NCI-H82 treated with DMSO at 0.1 percent for 48 hours (cell line): Measurements from ENCODE around the gene FBXW12.

ENCODE experiments used
- DNase-seq: peaks from one replicate; lab custom pipeline; 2025; ENCODE audit not compliant: unreplicated experiment; lab: John Stamatoyannopoulos, UW

The FBXW12 gene

DNA sequence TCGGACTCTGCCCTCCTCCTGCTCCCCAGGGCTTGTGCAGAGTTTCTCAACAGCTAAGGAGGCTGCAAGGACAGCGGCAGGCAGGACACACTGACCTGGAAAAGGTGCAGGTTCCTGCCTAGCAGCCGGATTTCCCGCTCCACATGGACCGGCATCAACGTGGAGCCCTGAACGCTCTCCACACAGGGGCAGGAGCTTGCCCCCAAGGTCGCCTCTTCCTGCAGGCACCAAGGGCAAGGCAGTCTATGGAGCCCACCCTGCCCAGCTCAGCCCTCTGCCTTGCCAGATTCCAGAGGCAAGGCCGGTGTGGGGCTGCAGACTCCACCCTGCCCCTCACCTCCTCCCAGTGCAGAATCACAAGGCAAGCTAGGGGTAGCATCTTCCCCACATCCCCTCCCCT lies 47.1 kb downstream of the FBXW12 start:
- no peak for DNase-seq

DNA sequence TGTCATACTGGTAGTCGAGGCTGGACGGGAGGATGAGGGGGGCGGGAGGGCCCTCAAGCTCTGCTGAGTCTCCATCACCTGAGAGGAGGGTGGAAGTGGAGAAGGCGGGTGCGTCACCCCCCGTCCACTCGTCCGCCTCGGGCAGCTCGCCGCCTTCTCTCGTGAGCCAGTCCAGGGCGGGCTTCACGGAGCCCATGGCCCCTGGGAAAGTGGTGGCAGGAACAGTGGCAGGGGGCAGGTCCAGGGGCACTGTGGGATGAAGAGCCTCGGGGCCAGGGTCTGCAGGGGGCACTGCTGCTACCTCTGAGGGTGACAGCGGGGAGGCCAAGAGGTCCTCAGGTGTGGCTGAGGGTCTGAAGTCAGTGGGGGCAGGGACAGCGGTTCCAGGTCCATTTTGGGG lies 47.6 kb downstream of the FBXW12 start:
- no peak for DNase-seq

DNA sequence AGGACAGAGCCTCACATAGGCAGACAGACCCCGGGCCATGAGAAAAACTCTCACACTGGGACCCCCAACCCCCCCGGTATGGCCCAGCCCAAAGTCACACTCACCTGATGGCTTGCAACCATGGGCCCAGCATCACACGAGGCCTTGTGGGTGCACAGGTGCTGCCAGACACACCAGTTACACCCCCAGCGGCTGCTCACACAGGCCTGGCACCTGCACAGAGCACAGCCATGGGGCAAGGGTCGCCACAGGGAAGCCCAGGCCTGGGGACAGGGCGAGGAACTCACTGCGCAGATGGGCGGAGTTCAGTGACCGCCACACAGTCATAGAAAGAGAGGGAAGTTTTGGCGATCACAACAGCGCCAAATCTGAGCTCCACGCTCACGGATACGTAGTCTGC lies 48.5 kb downstream of the FBXW12 start:
- DNase-seq: no peak

DNA sequence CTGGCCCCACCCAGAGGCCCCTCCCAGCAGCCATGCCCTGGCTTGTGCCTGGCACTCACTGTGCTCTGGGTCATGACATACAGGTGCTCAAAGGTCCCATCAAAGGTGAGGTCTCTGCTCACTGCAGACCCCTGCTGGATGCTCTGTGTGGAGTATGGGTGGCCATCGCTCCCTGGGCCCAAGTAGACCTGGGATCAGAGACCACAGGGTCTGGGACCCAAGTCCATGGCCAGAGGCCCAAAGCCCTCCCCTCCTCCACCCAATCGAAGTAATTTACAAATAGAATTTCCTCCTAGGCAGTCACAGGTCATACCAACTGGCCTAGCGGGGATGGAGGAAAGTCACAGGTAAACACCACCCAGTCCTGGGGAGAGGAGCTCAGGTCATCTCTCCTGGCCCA lies 50.3 kb downstream of the FBXW12 start:
- DNase-seq: no peak

DNA sequence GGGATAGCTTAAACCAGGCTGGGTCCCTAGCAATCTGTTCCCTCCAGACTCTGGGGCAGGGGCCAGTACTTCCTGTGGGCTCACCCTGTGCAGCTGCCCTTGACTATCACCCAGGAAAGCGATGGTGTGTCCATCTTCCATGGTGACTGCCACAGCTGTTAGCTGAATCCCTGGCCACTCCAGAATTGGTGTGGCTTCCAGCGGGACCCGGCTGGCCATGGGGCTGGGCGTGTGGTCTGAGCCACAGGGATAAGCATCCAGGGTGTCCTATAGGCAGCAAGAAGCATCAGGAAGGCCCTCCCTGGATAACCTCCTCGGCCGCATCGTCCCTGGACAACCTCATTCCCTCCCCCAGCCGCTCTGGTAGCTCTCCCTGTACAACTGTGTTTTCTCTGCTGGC lies 50.7 kb downstream of the FBXW12 start:
- no peak for DNase-seq

DNA sequence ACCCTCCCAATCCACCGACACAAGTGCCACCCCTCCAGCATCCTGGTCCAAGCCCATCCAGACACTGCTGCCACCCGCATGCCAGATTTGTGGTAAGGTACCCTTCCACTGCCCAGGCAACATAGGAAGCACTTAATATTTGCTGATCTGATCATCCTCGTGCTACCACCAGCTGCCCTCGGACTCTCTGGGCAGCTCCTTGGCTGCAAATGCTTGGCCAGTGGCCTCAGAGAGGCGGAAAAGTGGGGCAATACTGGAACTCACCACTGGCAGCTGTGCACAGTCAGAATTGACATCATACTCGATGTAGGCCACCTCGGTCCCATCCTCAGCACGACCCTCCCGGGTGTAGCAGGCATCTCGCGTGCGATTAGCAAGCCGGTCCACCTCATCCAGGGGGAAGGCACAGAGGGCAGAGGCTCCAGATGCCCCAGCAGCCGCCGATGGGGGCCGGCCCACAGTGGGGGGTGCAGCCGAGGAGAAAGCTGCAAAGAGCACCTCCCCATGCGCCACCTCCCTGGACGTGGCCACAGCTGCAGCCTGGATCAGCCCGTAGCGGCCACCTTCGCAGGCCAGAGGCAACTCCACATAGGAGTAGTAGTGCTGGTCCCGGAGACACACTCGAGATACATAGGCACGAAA lies 51.3 kb downstream of the FBXW12 start:
- no peak for DNase-seq

DNA sequence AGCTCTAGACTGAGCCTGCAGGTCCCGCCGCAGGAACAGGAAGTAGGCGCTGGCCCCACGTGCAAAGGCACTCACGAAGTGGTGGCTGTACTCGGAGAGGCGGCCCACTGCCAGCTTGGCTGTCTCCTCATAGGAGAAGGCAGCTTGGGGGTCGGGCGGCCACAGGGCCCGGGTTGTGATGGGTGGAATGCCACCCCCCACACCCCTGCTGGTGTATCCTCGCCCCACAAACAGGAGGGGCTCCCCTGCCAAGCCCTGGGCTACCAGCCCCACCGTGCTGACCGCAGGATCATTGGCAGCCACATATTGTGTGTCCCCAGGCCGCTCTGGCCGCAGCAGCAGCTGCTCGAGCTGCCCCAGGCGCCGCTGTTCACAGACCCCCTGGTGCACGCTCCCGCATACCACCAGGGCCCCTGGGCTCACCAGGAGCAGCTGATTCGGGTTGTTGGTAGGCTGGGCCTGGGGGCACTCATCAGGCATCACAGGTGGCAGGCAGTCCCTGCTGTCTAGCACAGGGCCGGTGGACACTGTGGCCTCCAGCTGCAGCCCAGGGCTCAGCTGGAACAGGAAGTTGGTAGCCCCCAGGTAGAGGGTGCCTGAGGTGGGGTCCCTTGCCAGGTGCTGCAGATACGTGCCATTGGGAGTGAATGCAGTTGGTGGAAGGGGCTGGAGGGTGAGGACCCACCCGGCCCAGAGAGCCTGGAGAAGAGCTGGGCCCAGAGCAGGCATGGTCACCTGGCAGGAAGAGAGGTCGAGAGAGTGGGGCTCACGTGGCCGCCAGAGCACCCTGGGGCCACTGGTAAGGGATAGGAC lies 52.1 kb downstream of the FBXW12 start:
- no peak for DNase-seq

DNA sequence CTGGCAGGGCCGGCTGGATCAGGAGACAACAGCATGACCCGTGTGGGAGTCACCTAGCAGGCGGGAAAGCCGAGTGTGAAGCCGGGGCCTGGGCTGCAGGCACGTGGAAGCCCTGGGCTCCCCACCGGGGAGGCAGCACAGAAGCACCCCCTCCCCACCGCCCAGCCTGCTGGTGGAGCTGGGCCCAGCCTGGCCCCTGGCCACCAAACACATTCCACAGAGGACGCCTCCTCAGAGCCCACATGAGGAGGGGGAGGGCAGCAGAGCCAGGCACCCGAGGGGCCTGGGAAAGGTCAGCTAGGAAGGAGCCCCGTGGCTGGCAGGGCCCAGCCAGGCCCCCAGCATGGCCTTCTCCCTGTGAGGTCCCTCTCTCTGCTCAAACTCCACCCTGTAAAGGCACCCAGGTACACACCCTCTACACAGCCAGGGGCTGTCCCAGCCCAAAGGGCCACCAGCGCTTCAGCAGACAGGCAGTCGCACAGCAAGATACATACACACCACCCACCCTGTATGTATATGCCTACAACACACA lies 53.3 kb downstream of the FBXW12 start:
- no peak for DNase-seq

DNA sequence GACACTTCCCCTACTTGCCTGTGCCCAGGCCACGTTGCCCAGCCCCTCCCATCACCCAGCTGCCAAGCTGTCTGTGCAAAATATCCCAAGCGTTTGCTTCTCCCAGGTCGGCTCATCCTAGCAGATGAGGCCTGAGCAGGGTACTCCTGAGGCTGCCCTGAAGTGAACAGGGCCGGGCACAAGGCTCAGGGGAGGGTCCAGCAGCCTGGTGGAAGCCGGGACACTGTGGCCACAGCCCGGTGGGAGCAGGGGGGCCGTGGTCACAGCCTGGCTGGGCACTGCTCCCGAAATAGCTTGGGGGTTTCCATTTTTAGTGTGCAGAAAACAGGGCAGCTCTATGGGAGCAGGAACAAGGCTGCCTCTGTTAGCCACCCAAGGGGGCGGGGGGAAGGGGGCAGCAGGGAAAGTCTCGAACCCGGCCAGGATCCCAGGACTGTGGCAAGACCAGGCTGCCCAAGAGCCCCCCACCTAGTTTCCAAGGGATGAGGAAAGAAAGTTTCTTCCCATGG lies 54.4 kb downstream of the FBXW12 start:
- DNase-seq: no peak

DNA sequence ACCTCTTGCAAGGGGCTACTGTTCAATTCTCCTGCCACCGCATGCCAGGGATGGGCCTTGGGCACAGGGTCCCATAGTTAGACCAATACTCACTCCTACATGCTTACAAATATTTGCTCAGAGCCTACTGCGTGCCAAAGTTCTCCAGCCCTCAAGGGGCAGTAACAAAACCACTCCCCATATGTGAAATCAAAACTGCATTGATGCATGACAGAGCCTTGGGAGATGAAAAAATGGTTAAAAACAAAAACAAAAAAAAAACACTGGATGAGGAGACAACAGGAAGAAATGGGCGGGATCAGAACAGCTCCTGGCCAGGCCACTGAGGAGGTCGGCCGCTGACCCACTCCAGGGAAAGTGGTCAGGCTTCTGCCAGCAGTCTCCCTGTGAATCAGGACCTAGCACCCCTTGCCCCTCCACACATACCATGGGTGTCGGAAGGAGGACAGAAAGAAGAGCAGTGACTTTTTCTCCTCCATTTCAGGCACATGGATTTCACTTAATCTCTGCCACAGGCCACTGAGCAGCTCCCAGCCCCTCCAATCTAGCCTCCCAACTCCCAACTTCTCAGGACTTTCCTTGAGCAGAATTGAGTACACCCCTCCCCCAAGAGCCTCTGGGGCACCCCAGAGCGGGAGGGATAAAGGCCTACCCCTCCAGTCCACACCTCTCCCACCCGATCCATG lies 55.1 kb downstream of the FBXW12 start:
- DNase-seq: no peak

DNA sequence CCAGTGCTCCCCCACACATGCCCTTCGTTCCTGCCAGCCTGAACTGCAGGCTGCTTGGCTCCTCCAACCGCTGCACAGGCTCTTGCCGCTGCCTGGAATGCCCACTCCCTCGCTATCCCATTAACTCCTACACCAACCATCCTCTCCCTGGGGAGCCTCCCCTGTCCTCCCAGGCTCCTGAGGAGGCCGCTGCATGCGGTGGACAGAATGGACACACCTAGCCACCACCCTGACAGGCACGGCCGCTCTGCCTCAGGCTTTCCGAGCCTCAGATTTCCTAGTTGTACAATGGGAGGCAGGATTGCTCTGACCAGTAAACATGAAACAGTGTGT lies 55.6 kb downstream of the FBXW12 start:
- DNase-seq: no peak

DNA sequence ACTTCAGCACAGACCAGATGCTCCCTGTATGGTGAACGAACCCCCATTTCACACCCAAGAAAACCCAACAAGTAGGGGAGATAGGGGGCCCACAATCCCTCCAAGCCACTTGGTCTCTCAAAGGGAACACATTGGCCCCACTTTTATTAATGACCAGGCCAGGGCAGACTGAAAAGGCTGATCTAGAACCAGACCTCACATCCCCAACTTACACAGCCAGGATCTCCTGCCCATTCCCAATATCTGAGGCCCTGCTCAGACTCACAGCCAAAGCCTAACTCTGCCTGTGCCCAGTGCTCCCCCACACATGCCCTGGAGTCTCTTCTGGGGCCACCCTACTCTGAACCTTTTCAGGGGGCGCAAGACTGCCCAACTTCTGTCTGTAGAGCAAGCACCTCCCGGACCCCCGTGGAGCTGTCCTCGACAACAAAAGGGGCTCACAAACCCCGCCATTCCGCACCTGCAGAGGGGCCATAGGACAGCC lies 56.1 kb downstream of the FBXW12 start:
- DNase-seq: no peak

DNA sequence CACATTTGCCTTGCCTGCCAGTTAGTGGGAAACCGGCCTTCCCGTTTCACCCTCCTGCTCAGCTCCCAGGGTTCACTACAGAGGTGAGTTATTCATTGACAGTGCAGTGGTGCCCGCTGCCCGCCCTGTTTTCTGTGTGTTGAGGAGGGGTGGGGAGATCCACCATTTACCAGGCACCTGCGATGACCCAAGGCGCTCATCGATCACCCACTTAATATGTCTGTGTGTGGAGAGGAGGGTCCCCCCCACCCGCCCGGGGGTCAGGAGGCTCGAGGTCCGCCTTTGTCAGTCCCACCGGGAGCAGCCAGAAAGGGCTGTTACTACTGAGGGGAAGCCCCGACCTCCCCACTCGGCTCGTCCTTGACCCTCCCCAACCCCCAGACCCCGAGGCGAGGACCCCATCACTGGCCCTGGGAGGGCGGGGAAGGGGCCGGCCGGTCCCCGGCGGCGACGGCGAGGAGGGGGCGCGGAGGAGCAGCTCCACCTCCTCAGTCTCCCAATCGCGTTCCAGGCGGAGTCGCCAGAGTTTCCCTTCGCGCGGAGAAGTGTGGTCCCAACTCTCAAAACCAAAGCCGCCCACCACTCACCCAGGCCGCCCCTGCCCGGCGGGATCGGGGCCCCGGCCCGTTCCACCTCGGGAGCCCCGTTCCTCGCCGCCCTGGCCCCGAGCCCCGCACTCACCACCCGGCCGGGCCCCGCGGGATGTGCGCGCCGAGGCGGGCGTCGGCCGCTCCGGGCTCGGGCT lies 56.7 kb downstream of the FBXW12 start:
- DNase-seq: no peak

DNA sequence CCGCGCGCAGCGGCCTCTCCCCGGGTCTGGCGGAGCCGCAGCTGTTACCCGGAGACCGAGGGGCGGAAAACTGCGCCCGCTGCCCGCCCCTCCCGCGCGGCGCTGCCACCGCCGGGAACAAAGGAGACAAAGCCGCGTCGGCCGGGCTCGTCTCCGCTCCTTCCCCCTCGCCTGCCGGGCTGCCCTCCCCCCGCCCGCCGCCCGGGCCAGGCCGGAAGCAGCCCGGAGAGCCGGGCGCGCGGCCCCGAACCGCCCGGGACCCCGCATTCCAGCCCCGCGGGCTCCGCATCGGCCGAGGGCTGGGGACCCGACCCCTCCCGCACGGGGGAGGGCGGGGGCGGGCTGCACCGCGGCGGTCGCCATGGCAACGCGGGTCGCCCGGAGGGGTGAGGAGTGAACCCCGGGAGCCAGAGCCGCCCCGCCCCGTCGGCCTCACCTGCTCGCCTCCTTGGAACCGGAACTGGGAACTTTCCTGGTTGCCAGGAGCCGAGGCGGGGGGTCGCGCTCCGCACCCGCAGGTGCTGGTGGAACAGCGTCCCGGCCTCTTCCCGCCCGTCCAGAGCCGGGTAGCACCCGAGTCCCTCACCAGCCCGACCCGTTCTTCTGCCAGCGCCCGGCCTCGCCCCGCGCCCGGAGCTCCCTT lies 57.4 kb downstream of the FBXW12 start:
- no peak for DNase-seq

DNA sequence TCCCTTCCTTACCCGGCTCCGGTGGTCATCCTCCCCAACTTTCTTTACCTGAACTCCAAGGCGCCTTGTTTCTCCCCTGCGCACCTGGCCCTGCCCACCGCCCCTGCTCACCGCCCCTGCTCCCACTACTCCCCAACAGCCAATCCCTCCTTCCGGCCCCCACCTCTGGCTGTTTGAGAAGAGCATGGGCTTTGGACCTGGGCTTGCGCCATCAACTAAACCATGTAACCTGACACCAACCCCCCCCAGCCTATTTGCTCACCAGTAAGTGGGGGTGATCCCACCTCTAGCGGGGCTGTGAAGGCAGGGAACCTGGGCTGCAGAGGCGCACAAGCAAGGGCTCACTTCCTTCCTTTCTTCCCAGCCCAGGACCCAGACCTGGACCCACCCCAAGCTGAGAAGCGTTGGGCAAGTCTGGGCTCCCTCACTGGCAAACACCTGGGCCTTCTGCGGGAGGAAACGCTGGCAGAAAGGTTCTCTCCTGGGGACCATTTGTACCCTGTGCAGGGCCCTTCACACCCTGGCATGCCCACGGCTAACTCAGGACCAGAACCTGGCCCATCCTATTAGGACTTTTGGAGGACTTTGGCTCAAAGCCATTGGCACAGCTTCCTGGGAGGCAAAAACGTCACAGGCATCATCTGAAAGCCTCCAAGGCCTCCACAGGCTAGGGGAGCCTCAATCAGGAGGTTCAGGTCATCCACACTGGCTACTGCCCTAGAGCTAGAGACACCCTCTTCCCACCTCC lies 58.1 kb downstream of the FBXW12 start, which contains the start of gene PLXNB1:
Gene PLXNB1 (minus strand): TSS at position 127 of the 748 bp plus-strand sequence. CDS start 5,475 bp downstream, outside the sequence.
- peak; percentile 41 for DNase-seq

DNA sequence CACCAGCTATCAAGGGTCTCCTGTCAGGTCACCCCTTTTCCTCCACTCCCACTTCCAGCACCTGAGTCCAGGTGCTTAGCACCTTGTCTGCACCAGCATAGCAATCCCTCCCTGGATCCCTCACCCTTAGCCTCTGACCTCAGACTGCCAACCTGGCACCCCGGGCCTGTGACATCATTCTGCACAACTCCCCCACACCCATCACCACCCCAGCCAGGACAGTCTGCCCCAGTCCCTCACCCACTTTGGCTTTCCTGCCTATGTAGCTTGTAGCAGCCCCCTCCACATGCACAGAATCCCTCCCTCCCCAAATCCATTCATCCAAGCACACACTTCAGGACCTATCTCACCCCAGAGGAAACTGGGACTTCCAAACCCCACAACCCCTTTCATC lies 58.7 kb downstream of the FBXW12 start:
- no peak for DNase-seq

DNA sequence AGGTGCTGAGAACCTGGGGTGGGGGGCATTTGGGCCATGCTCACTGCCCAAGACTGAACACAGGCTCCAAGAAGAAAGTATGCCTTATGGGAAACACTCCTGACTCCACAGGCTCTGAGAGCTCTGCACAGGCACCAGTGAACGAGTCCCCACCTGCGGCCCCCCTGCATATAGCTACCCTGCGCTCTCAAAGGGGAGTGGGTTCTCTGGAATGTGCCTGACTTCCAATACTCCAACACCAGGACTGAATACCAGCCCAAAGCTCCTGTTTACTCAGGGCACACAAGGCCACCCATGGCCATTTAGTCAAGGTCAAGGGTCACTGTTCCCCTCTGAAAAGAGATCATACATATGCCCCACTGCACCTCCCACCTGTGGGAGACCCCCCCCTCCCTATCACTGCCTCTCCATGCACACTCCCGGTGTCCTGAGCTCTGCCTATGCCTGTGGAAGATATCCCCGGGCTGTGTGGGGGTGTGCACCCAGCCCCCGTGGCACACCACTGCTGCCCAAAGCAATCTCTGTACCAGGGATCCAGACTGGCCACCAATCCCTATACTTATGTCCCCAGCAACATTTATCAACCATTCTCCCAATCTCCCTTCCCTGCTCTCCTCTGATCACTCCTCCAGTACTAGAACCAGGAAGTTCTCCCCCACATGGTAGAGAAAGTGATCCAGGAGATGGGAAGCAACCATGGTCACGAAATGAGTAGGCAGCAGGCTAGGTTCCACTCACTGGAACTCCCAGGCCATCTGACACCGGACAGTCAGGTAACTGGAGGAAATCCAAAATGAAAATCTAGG lies 59.4 kb downstream of the FBXW12 start:
- DNase-seq: no peak

DNA sequence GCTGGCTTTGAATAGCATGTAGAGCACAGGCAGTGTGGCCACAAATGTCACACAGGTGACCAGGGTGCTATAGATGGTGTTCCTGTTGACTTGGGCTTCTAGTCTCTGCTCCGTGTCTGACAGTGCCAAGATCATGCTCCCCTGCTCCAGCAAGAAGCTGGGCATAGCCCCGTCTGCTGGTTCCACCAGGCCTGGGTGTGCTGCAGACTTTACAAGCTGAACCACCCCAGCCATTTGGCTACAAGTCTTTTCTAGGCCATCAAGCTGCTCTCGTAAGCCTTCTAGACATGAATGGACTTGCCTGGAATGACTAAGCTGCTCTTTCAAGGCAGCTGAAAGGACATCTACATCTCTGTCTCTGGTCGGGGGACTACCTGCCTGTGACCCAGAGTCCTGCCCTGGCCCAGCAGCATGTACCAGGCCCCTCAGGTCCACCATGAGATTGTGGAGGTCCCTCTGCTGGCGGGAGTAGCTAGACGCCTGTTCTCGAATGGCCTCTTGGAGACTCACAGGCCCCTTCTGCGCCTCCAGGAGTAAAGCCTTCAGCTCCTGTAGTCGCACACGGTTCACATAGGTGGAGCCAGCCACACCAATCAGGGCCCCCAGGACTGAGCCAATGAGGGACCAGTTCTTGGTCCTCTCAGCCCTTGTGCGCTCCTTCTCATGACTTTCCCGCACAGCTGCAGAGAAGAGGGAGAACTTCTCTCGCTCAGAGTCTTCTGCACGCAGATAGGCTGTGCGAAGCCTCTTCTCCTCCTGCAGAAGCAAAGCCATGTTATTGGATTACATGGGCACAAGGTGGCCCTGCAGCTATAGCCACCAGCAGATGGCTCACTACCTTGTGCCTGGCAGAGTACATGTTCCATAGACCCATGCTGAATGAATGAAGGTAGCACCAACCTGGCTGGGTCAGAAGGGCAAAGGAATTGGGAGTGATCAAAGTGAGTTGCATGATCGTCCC lies 60.7 kb downstream of the FBXW12 start:
- DNase-seq: no peak
